CD4-positive, alpha-beta T cell treated with Interleukin-17A for 1 hour (primary cell): ENCODE measurements around the gene SLC25A21.
"Not testable (repeated sequence)": the region's sequence is repeated elsewhere in the genome, so short reads cannot be mapped to it uniquely, and the experiment has no call there.

Experiments used
- DNase-seq: peaks from one replicate; pipeline ENCODE4 v3.0.0-alpha.2; 2020

SLC25A21 gene

DNA sequence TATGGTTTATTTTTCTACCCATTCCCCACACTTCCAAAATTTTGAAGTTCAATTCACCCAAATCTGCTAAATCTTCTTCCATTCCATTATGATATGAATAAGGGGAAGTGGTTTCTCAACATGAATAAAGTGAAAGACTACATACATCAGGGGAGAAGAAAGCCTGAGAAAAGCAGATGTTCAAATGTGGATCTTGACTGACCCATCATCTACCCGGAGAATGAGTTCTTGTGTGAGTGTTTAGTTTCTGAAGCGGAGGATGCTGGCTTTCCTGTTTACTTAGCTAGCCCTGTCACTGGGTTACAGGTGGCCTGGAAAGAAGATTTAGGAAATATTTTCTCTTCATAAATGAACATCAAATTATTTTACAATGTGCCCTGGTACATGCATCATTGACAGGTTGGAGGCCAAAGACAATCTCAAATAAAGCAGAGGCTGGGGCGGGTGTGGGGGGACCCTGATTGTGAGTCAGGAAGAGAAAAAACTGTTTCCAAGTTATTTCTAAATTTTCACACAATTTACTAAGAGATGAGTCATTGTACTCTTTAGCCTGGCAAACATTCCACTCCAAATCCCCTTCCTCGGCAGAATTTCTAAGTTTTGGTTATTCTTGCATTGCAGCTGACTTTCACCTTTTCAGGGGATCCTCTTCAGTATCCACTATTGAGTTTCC, 135.6 kb downstream of the SLC25A21 start:
- no peak for DNase-seq

DNA sequence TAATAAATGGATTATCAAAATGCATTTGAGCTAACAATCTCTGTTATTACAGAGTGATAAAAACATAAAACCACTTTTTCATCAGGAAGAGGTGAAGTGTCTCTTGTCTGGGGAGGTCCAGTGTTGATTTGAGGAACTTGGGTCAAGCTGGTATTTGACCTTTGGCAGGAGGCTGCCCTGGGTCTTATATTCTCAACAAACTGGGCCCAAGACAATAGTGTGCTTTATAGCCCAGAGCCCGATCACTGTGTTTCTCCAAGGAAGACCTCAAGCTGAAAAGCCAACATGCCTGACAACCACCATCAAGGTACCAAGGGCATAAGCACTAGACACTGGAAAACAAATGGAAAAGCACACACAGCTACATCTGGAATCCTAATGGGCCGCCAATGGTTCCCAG, 137.0 kb downstream of the SLC25A21 start:
- no peak for DNase-seq

- no peak for DNase-seq
Observed at GRCh38 chr14:37034410-37035285, 137.8 kb downstream of the SLC25A21 start.

DNA sequence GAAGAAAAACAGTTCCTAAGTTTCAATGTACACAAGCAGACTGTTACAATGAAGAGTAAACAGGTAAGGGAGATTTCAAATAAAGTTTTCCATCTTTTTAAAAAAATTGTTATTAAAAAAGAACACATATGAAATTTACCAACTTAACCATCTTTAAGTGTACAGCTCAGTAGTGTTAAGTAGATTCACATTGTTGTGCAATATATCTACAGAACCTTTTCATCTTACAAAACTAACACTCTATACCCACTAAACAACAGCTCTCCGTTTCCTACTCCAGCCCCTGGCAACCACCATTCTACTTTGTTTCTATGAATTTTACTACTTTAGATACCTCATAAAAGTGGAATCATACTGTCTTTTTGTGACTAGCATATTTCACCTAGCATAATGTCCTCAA, 139.5 kb downstream of the SLC25A21 start:
- no peak for DNase-seq

GRCh38 chr14:37027188-37027824, 145.1 kb downstream of the SLC25A21 start:
- no peak for DNase-seq

DNA sequence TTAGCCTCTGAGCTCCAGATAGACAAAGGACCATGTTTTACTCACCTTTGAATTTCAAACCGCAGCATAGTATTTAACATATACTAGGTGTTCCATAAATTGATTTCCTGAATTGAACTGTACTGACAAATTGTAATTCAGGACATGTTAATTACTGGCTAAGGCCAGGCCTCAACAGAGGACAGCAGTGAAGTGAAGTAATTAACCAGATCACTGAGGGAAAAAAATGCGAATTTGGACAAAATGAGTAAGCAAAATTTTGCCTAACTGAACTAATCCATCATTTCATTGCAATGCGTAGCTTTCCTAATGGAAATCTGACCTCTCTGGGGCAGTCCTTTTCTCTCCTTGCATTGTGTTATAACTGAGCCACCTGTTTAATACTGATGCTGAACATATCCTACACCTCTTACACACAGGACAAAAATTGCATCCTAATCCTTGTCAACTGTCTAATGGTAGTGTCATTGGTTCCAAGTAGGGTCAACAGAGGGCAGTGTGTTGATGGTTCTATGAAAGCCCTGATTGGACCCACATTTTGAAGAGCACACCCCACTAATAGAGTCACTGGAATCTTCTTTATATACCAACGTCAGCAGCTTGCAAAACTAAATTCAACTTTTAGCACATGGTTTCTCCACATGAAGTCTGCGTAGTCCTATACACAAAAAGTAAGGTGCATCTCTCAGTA, 148.4 kb downstream of the SLC25A21 start:
- no peak for DNase-seq

GRCh38 chr14:37021390-37021789, 151.0 kb downstream of the SLC25A21 start:
- DNase-seq: no peak

DNA sequence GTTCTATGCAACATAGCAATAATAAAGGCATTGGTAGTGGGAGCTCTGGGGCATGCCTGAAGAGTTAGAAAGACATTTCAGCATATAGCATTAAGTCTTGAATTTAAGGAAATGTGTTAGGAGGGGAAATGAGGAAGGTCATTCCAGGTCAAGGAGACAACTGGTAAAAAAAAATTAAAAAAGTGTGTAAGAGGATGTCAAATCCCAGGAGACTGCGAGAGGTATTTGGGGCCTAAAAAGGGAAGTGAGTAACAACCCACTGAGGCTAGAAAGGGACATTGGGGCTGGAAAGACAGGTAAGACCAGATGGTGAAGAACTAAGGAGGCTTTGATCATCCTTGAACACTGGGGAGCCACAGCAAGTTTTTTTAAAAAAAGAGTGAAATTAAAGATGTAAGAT, 152.9 kb downstream of the SLC25A21 start:
- no peak for DNase-seq

GRCh38 chr14:37018571-37019240, 153.7 kb downstream of the SLC25A21 start:
- no peak for DNase-seq

- no peak for DNase-seq
Observed at GRCh38 chr14:37013078-37013477, 159.3 kb downstream of the SLC25A21 start.

- DNase-seq: no peak
Observed at GRCh38 chr14:36998686-36999085, 173.7 kb downstream of the SLC25A21 start.

- no peak for DNase-seq
Observed at GRCh38 chr14:36997843-36998242, 174.6 kb downstream of the SLC25A21 start.

- no peak for DNase-seq
Observed at GRCh38 chr14:36996857-36997590, 175.4 kb downstream of the SLC25A21 start.

GRCh38 chr14:36996133-36996856, 176.1 kb downstream of the SLC25A21 start:
- DNase-seq: no peak

DNA sequence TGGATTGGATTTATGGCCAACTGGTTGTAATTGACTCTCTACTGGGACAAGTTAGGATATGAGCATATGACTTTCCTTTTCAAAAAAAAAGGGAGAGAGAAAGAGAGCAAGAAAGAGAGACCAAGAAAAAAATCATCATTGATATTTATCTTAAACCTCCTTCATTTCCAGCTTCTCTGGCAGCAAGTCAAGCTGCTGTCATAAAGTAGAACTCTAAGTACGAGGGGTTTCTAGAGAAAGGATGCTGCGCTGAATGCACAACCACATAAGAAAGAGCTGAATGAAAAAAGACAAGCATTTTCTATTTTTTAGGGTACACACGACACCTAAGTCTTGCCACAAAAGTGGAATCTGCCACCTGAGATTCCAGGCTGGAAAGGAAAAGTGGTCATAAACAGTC, 182.6 kb downstream of the SLC25A21 start:
- no peak for DNase-seq

- no peak for DNase-seq
Observed at GRCh38 chr14:36988989-36989388, 183.4 kb downstream of the SLC25A21 start.

DNA sequence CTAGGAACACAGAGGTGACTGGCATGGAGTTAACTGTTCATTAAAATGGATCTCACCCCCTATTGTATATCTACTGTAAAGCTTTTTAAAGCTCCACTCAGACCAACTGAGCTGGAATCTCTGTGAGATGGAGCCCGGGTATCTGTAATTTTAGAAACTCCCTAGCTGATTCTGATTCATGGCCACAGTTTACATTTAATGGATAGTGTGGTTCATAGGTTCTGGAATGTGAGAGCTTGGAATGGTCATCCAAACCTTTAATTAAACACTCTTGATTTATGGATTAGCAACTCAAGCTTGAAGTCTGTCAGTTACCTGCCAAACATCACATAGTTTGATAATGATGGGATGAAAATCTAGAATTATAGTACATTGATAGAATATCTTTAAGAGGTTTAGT, 183.8 kb downstream of the SLC25A21 start:
- no peak for DNase-seq

DNA sequence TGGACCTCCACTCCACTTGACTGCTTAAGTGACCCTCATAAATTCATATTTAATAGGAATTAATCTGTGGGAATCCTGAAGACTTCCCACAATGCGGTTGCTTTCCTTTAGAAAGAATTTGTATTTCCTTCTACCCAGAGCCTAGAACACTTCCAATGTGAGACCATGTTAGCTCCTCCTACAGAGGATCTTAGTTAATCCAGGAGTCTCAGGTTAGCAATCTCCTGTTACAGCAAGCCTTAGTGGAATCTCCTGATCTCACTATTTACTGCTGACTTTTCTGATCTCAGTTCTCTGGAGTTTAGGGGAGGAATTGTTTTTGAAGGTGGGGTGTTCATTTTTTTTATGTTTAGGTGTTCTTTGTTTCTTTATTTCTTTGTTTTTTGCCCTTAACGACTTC, 186.0 kb downstream of the SLC25A21 start:
- DNase-seq: no peak

- no peak for DNase-seq
Observed at GRCh38 chr14:36981832-36982529, 190.4 kb downstream of the SLC25A21 start.

DNA sequence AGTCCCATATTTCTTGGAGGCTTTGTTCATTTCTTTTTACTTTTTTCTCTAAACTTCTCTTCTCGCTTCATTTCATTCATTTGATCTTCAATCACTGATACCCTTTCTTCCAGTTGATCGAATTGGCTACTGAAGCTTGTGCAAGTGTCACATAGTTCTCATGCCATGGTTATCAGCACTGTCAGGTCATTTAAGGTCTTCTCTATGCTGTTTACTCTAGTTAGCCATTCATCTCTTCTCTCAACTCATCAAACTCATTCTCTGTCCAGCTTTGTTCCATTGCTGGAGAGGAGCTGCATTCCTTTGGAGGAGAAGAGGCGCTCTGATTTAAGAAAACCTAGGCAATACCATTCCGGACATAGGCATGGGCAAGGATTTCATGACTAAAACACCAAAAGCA, 192.0 kb downstream of the SLC25A21 start:
- not testable (repeated sequence) for DNase-seq

DNA sequence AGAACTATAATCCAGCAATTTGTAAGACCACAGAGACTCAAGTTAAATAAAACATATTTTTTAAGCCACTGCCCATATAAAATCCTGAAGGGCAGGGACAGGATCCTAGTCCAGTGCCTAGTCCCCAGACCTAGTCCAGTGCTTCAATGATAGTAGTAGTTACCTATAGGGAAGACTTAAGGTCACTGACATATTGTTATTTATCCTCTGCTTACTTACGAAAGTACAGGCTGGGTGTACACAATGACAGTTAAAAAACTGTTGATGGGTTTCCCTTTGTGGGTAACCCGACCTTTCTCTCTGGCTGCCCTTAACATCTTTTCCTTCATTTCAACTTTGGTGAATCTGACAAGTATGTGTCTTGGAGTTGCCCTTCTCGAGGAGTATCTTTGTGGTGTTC, 192.5 kb downstream of the SLC25A21 start:
- DNase-seq: no peak
